HCT116 (cell line): ENCODE results near the gene C9orf57. TPM values are rescaled to one million over a fixed set of nuclear protein-coding genes. Genes with fewer than 3 reads are reported as not detected.

Experiments used
- ATAC-seq: fragments of 200-7000 bp; cut with Tn5 transposase; 2 replicates; pipeline ENCODE4 v1.9.1; 2020; ENCODE audit warnings: mild to moderate bottlenecking, moderate library complexity
- BruUV-seq: library from RNA; stranded (reverse); fragments of 400-500 nt; replicated peaks from 2 replicates; lab custom pipeline; 2021; lab: Mats Ljungman, UMichigan
- CTCF ChIA-PET: fragments of 300-600 bp; sonication (Branson Sonifier 250); formaldehyde crosslinking; loops from one replicate; lab custom pipeline; 2021; ENCODE audit warnings: antibody characterized with exemption; lab: Charles Lee
- POLR2A ChIA-PET: fragments of 300-600, 350-600 bp; sonication (Branson Sonifier 250); formaldehyde crosslinking; loops from one replicate; lab custom pipeline; 2021; ENCODE audit warnings: antibody characterized with exemption; lab: Charles Lee
- RAD21 ChIA-PET, 2 experiments: fragments of 300-600 bp; sonication (Branson Sonifier 250); formaldehyde crosslinking; loops; one replicate each; lab custom pipeline; 2023; ENCODE audit warnings: low total read pairs in 2 of 2; ENCODE audit not compliant: uncharacterized antibody in 2 of 2, unreplicated experiment in 2 of 2, low non-redundant PET in 1 of 2; lab: Charles Lee
- DNase-seq: peaks from one replicate; pipeline ENCODE4 v3.0.0-alpha.2; 2010; ENCODE audit warnings: low read depth, low spot score
- H2AFZ ChIP-seq: fragments of 200-600 bp; shearing (Covaris generic), sonication (generic); 2 replicates; pipeline ENCODE4 v1.6.1; 2017; ENCODE audit warnings: low read depth, mixed run types, mixed read lengths, antibody characterized with exemption, low read length; ENCODE audit not compliant: poor library complexity, severe bottlenecking
- H3K27ac ChIP-seq: 2 replicates; pipeline ENCODE4 v1.5.1; 2012; ENCODE audit warnings: low read depth, low read length
- H3K27me3 ChIP-seq: fragments of 200-600 bp; sonication (generic); 2 replicates; pipeline ENCODE4 v1.6.1; 2016; ENCODE audit warnings: mixed run types, low read length, mixed read lengths; ENCODE audit not compliant: insufficient read depth
- H3K36me3 ChIP-seq, 2 experiments: fragments of 200-500 bp in 1 of 2; fragments of 200-600 bp in 1 of 2; sonication (Bioruptor generic) in 1 of 2; sonication (generic) in 1 of 2; 2 replicates each; pipeline versions ENCODE4 v1.5.1 to v1.6.1; 2014 to 2016; ENCODE audit warnings: low read length in 2 of 2, inconsistent platforms in 1 of 2, mixed read lengths in 1 of 2, mixed run types in 1 of 2; ENCODE audit not compliant: insufficient read depth in 2 of 2, control insufficient read depth in 1 of 2
- H3K4me1 ChIP-seq, 2 experiments: fragments of 200-600 bp in 1 of 2; sonication (generic) in 1 of 2; 2 replicates each; pipeline versions ENCODE4 v1.5.1 to v1.6.1; 2012 to 2017; ENCODE audit warnings: low read length in 2 of 2, inconsistent platforms in 1 of 2, mild to moderate bottlenecking in 1 of 2, mixed read lengths in 1 of 2, mixed run types in 1 of 2, moderate library complexity in 1 of 2; ENCODE audit not compliant: insufficient read depth in 2 of 2, control insufficient read depth in 1 of 2
- H3K4me2 ChIP-seq: fragments of 200-600 bp; sonication (generic); 2 replicates; pipeline ENCODE4 v1.6.1; 2017; ENCODE audit warnings: mixed run types, low read length, mixed read lengths
- H3K4me3 ChIP-seq, 2 experiments: fragments of 200-600 bp in 1 of 2; sonication (generic) in 1 of 2; replicated peaks in 1 of 2; 2 replicates each; pipeline ENCODE4 v1.5.1; 2011 to 2016; ENCODE audit warnings: low read length in 2 of 2, control low read depth in 1 of 2, low read depth in 1 of 2, mild to moderate bottlenecking in 1 of 2, mixed read lengths in 1 of 2, mixed run types in 1 of 2
- H3K79me2 ChIP-seq: fragments of 200-600 bp; sonication (generic); 2 replicates; pipeline ENCODE4 v1.6.1; 2017; ENCODE audit warnings: mild to moderate bottlenecking, mixed run types, low read length, moderate library complexity, mixed read lengths; ENCODE audit not compliant: insufficient read depth
- H3K9ac ChIP-seq: fragments of 200-600 bp; sonication (generic); 2 replicates; pipeline ENCODE4 v1.6.1; 2016; ENCODE audit warnings: low read length, mixed read lengths
- H3K9me2 ChIP-seq: fragments of 200-600 bp; sonication (generic), shearing (Covaris generic); 2 replicates; pipeline ENCODE4 v1.6.1; 2017; ENCODE audit warnings: mixed run types, mild to moderate bottlenecking, moderate library complexity; ENCODE audit not compliant: insufficient read depth
- H3K9me3 ChIP-seq, 2 experiments: fragments of 200-500 bp in 1 of 2; fragments of 200-600 bp in 1 of 2; sonication (Bioruptor generic) in 1 of 2; sonication (generic) in 1 of 2; 2 replicates each; pipeline ENCODE4 v1.6.1; 2014 to 2017; ENCODE audit warnings: low read length in 2 of 2, mixed read lengths in 2 of 2, inconsistent platforms in 1 of 2, low read depth in 1 of 2, mild to moderate bottlenecking in 1 of 2, mixed run types in 1 of 2, moderate library complexity in 1 of 2; ENCODE audit not compliant: control insufficient read depth in 1 of 2, insufficient read depth in 1 of 2
- H4K20me1 ChIP-seq: fragments of 200-600 bp; sonication (generic), shearing (Covaris generic); 2 replicates; pipeline ENCODE4 v1.6.1; 2017; ENCODE audit warnings: mixed run types, mild to moderate bottlenecking, moderate library complexity; ENCODE audit not compliant: insufficient read depth
- CBX3 ChIP-seq: IDR thresholded peaks from 2 replicates; pipeline ENCODE4 v1.6.1; 2012; ENCODE audit warnings: low read depth
- CEBPB ChIP-seq: IDR thresholded peaks from 2 replicates; pipeline ENCODE4 v1.6.1; 2012; ENCODE audit warnings: low read depth
- CTCF ChIP-seq, 3 experiments: fragments of 200-600 bp in 1 of 3; sonication (generic) in 1 of 3; IDR thresholded peaks in 2 of 3; conservative IDR thresholded peaks in 1 of 3; 2 replicates each; pipeline ENCODE4 v1.5.1; 2012 to 2017; ENCODE audit warnings: low read depth in 2 of 3, low read length in 2 of 3, antibody characterized with exemption in 1 of 3, borderline replicate concordance in 1 of 3, control low read depth in 1 of 3, mild to moderate bottlenecking in 1 of 3, mixed read lengths in 1 of 3, mixed run types in 1 of 3, moderate library complexity in 1 of 3; ENCODE audit not compliant: insufficient read depth in 1 of 3
- EGR1 ChIP-seq: IDR thresholded peaks from 2 replicates; pipeline ENCODE4 v1.6.1; 2012; ENCODE audit warnings: low read depth
- ELF1 ChIP-seq: IDR thresholded peaks from 2 replicates; pipeline ENCODE4 v1.6.1; 2012; ENCODE audit warnings: low read depth, borderline replicate concordance
- EZH2 ChIP-seq: fragments of 200-600 bp; sonication (generic); IDR thresholded peaks from 2 replicates; pipeline ENCODE4 v1.6.1; 2017; ENCODE audit warnings: antibody characterized with exemption, mixed run types
- SIN3A ChIP-seq: IDR thresholded peaks from 2 replicates; pipeline ENCODE4 v1.6.1; 2012; ENCODE audit warnings: low read depth
- SRF ChIP-seq: IDR thresholded peaks from 2 replicates; pipeline ENCODE4 v1.6.1; 2012; ENCODE audit warnings: low read depth
- intact Hi-C: fragments of 100-400 bp; cut with micrococcal nuclease; formaldehyde crosslinking; loops from 2 replicates; pipeline ENCODE4 v1.10.0; 2022
- total RNA-seq: library from RNA; stranded (reverse); gene quantifications from one replicate; pipeline ENCODE4 v1.2.1, GENCODE V29; 2021; ENCODE audit not compliant: unreplicated experiment

The C9orf57 gene
- total RNA-seq, 1 experiment from 2014 or later = not detected

- no peaks in the 10 kb centered on the region for H3K9me3 ChIP-seq
- ChIA-PET CTCF (no interaction called here), POLR2A (no interaction called here), RAD21 (no interaction called here)
- no peak overlapping the region for H3K27ac ChIP-seq
- BruUV-seq = no TSS peak
- no peak for DNase-seq
- TF ChIP-seq CTCF (IDR thresholded peaks at IDR 0.05 in 2 of 3, conservative IDR thresholded peaks at IDR 0.05 in 1 of 3; ENCODE audit: borderline replicate concordance in 1 of 3, insufficient read depth in 1 of 3, low read depth in 2 of 3, low read length in 2 of 3) (peak; percentile 10 to 30 (median 21); a peak in 3 of 6 replicates), SRF (no peak)
- H3K36me3 ChIP-seq = no peaks in the 10 kb centered on the region
- no peak overlapping the region for H3K9ac ChIP-seq
- H4K20me1 ChIP-seq = no peaks in the 10 kb centered on the region
- no peak overlapping the region for H2AFZ ChIP-seq
- no peaks in the 10 kb centered on the region for H3K79me2 ChIP-seq
- peaks cover 0 to 7% of the 10 kb centered on the region in 2 experiments; a peak in 1 of 4 replicates for H3K4me1 ChIP-seq
- H3K9me2 ChIP-seq = no peaks in the 10 kb centered on the region
- ATAC-seq = peak; percentile 42; the same call in 1 of the 2 replicates
- intact Hi-C loops = no loop called here
- H3K4me3 ChIP-seq = no peak overlapping the region
- H3K4me2 ChIP-seq = no peak overlapping the region
- no peaks in the 10 kb centered on the region for H3K27me3 ChIP-seq
Measured at GRCh38 chr9:72043576-72043975, 16.8 kb downstream of the C9orf57 start.

GRCh38 chr9:72042928-72043327 lies 17.5 kb downstream of the C9orf57 start:
- Histone ChIP-seq H3K27me3 (no peaks in the 10 kb centered on the region), H3K9me2 (no peaks in the 10 kb centered on the region), H3K36me3 (no peaks in the 10 kb centered on the region), H3K27ac (no peak overlapping the region), H2AFZ (no peak overlapping the region), H3K4me1 (peaks cover 0 to 7% of the 10 kb centered on the region in 2 experiments; a peak in 1 of 4 replicates), H4K20me1 (no peaks in the 10 kb centered on the region), H3K79me2 (no peaks in the 10 kb centered on the region), H3K4me3 (no peak overlapping the region), H3K9me3 (no peaks in the 10 kb centered on the region), H3K9ac (no peak overlapping the region), H3K4me2 (no peak overlapping the region)
- ChIA-PET CTCF (no interaction called here), RAD21 (no interaction called here), POLR2A (no interaction called here)
- BruUV-seq = no TSS peak
- intact Hi-C loops = no loop called here
- DNase-seq = no peak
- no peak for ATAC-seq
- TF ChIP-seq EGR1 (no peak), SIN3A (no peak), CBX3 (no peak), EZH2 (no peak), ELF1 (no peak), CEBPB (no peak)
- TF ChIP-seq, all 23 proteins: peak for 0
